Measurements from ENCODE around the gene GPER1.

The GPER1 gene

DNA sequence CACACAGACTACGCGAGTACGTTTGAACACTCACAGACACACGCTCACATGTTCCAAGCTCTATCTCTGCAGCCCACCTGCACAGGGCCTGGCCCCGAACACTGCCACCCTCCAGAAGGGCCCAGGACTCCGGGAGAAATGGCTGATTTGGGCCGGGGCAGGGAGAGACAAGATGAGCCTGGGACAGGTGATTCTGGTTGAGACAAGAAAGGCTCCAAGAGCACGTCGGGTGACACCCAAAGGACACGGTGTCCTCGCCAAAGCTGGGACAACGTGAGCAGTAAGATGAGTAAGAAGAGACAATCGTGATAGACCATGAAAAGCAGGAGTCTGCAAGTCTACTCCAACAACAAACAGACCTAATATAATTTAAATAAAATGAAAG is 9.2 kb downstream of the GPER1 start:
- Mint-ChIP-seq H3K27me3 (no peaks in the 10 kb centered on the region), H3K9me3 (ENCODE audit: low read depth) (no peaks in the 10 kb centered on the region), H3K36me3 (peaks cover 10% of the 10 kb centered on the region), H3K4me1 (ENCODE audit: low read depth) (no peaks in the 10 kb centered on the region), H3K27ac (no peak overlapping the region), H3K4me3 (no peak overlapping the region)

DNA sequence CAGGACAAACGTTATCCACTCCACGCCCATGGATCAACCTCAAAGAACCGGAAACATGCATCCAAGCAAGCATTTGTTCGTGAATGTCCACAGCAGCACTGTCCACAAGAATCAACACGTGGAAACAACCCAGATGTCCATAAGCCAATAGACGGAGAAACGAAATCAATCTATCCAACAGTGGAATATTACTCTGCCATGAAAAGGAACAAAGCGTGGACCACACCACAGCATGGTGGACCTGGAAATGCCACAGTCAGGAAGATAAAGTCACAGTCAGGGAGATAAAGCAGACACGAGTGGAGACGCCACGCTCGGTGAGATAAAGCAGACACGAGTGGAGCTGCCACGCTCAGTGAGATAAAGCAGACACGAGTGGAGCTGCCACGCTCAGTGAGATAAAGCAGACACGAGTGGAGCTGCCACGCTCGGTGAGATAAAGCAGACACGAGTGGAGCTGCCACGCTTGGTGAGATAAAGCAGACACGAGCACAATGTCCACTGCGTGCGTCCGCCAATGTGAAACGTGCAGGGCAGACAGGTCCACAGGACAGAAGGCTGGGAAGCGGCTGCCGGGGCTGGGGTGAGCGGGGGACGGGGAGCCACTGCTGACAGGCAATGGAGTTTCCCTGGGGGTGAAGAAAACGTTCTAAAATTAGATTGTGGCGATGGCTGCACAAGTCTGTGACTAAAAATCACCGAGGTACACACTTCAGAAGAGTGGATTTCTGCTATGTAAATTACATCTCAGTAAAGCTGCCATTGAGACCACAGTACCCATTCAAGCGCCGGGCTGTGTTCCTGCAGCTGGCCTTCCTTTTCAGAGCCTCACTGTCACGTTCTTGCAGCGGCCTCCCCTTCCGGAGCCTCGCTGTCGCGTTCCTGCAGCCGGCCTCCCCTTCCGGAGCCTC is 10.6 kb downstream of the GPER1 start:
- peaks cover 10% of the 10 kb centered on the region for H3K36me3 Mint-ChIP-seq
- no peaks in the 10 kb centered on the region for H3K9me3 Mint-ChIP-seq (ENCODE audit: low read depth)
- no peak overlapping the region for H3K27ac Mint-ChIP-seq
- no peaks in the 10 kb centered on the region for H3K27me3 Mint-ChIP-seq
- H3K4me3 Mint-ChIP-seq = no peak overlapping the region
- no peaks in the 10 kb centered on the region for H3K4me1 Mint-ChIP-seq (ENCODE audit: low read depth)

DNA sequence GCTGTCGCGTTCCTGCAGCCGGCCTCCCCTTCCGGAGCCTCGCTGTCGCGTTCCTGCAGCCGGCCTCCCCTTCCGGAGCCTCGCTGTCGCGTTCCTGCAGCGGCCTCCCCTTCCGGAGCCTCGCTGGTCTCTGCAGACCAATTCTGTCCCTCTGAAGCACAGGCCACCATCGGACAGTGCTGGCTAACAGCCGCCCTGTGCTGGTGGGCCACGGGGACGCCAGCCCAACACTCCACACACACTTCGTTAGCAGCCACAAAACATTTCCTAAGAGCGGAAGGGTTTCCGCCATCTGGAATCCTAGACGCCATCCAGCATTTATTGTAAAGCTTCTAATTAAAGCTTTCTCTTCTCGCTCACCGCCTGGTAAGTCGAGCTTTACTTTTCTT is 11.2 kb downstream of the GPER1 start:
- H3K27me3 Mint-ChIP-seq = no peaks in the 10 kb centered on the region
- H3K4me1 Mint-ChIP-seq (ENCODE audit: low read depth) = no peaks in the 10 kb centered on the region
- H3K36me3 Mint-ChIP-seq = peaks cover 10% of the 10 kb centered on the region
- no peak overlapping the region for H3K27ac Mint-ChIP-seq
- no peak overlapping the region for H3K4me3 Mint-ChIP-seq
- no peaks in the 10 kb centered on the region for H3K9me3 Mint-ChIP-seq (ENCODE audit: low read depth)

DNA sequence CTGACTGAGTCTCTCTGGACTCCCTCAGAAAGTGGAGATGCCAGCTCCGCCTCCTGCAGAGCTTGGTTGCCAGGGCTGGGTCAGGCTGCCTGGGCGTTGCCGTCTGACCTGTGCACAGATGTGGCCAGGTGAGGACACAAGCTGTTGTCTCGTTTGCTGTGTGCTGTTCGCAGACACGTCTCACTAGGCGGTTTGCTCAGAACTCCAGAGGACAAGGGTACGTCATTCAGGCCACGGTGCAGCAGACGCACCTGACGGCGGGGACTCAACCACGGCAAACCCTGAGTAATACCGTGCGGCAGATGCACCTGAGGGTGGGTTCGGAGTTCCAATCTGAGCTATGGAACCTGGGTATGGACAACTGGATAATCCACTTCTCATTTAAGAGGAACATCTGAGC is 11.7 kb downstream of the GPER1 start:
- Mint-ChIP-seq H3K4me3 (no peak overlapping the region), H3K27me3 (no peaks in the 10 kb centered on the region), H3K4me1 (ENCODE audit: low read depth) (peaks cover under 1% of the 10 kb centered on the region), H3K9me3 (ENCODE audit: low read depth) (no peaks in the 10 kb centered on the region), H3K36me3 (peaks cover 10% of the 10 kb centered on the region), H3K27ac (no peak overlapping the region)

GRCh38 chr7:1100386-1100785 is 12.5 kb downstream of the GPER1 start:
- H3K27ac Mint-ChIP-seq = no peak overlapping the region
- no peaks in the 10 kb centered on the region for H3K27me3 Mint-ChIP-seq
- no peak overlapping the region for H3K4me3 Mint-ChIP-seq
- no peaks in the 10 kb centered on the region for H3K9me3 Mint-ChIP-seq (ENCODE audit: low read depth)
- peaks cover 7% of the 10 kb centered on the region for H3K4me1 Mint-ChIP-seq (ENCODE audit: low read depth)
- peaks cover 10% of the 10 kb centered on the region for H3K36me3 Mint-ChIP-seq

GRCh38 chr7:1100834-1101562 is 13.1 kb downstream of the GPER1 start:
- H3K27me3 Mint-ChIP-seq = no peaks in the 10 kb centered on the region
- no peak overlapping the region for H3K27ac Mint-ChIP-seq
- H3K36me3 Mint-ChIP-seq = peaks cover 10% of the 10 kb centered on the region
- no peaks in the 10 kb centered on the region for H3K9me3 Mint-ChIP-seq (ENCODE audit: low read depth)
- H3K4me3 Mint-ChIP-seq = no peak overlapping the region
- H3K4me1 Mint-ChIP-seq (ENCODE audit: low read depth) = peaks cover 8% of the 10 kb centered on the region

- H3K4me3 Mint-ChIP-seq = no peak overlapping the region
- no peak overlapping the region for H3K27ac Mint-ChIP-seq
- H3K4me1 Mint-ChIP-seq (ENCODE audit: low read depth) = peaks cover 8% of the 10 kb centered on the region
- H3K9me3 Mint-ChIP-seq (ENCODE audit: low read depth) = no peaks in the 10 kb centered on the region
- H3K27me3 Mint-ChIP-seq = no peaks in the 10 kb centered on the region
- H3K36me3 Mint-ChIP-seq = peaks cover 10% of the 10 kb centered on the region
Observed at GRCh38 chr7:1101563-1102431, 13.9 kb downstream of the GPER1 start.

DNA sequence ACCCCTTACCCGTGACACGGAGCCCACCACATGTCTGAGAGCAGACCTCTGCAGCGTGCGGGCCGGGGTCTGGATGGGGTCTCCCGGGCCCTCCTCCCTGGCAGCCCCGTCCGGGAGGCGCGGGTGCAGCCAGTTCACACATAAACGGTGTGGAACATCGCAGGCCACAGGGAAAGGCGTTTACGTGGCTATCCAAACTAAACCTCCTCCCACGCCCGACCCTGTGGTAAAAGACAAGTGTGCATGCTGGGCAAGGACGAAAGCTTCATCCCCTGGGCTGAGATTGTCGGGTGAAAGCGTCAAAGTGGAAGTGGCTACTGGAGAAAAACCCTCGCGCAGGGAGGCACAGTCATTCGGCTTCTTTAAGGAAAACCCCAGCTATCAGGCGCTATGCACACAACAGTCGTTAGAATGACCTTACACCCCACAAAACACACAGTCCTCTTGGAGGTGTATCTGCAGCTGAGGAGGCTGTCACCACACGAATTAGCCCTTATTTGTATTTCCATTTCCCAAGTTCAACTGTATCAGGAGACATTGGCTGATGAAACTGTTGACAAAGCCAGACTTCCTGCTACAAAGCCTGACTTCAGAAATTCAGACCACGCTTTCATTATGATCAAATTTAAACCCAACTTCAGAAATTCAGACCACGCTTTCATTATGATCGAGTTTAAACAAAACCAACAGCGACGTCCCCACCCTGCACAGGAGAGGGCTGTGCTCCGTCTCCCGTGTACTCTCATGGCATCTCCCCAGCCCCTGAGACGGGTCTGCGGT is 15.3 kb downstream of the GPER1 start:
- no peak overlapping the region for H3K4me3 Mint-ChIP-seq
- H3K27ac Mint-ChIP-seq = no peak overlapping the region
- H3K27me3 Mint-ChIP-seq = no peaks in the 10 kb centered on the region
- peaks cover 2% of the 10 kb centered on the region for H3K36me3 Mint-ChIP-seq
- no peaks in the 10 kb centered on the region for H3K9me3 Mint-ChIP-seq (ENCODE audit: low read depth)
- peaks cover 8% of the 10 kb centered on the region for H3K4me1 Mint-ChIP-seq (ENCODE audit: low read depth)

DNA sequence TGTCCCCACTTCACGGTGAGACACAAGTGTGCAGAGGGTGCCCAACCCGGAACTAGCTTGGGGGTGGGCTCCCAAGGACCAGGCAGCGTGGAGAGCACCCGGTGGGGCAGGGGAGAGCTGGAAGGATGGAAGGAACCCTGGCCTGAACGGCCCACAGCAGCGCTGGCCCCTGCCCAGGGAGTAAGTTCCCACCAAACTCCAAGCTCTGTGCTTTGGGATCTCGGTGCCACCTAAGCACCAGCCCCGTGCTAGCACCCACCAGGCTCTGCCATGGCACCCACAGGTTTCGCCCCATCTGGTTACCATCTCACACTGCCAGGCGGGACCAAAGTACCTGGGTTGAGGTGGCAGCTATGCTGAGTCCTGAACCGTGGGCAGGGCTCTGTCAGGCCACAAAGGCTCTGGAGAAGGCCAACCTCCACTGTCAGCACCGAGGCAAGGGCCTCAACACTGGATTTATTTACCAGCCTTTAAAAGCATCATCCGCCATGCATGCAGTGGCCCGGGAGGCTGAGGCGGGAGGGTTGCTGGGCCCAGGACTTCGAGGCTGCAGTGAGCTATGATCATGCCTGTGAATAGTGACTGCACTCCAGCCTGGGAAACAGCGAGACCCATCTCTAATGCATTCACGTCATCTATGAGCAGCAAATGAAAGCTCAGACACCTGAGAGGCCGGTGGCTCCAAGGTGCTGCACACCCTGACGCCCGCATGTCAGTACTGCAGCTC is 16.0 kb downstream of the GPER1 start:
- Mint-ChIP-seq H3K27me3 (no peaks in the 10 kb centered on the region), H3K4me1 (ENCODE audit: low read depth) (peaks cover 8% of the 10 kb centered on the region), H3K4me3 (no peak overlapping the region), H3K36me3 (no peaks in the 10 kb centered on the region), H3K27ac (no peak overlapping the region), H3K9me3 (ENCODE audit: low read depth) (no peaks in the 10 kb centered on the region)

GRCh38 chr7:1104516-1105179 is 16.7 kb downstream of the GPER1 start:
- Mint-ChIP-seq H3K4me1 (ENCODE audit: low read depth) (peaks cover 8% of the 10 kb centered on the region), H3K36me3 (no peaks in the 10 kb centered on the region), H3K4me3 (no peak overlapping the region), H3K27ac (no peak overlapping the region), H3K9me3 (ENCODE audit: low read depth) (no peaks in the 10 kb centered on the region), H3K27me3 (no peaks in the 10 kb centered on the region)

GRCh38 chr7:1105189-1105588 is 17.3 kb downstream of the GPER1 start:
- Mint-ChIP-seq H3K9me3 (ENCODE audit: low read depth) (no peaks in the 10 kb centered on the region), H3K4me1 (ENCODE audit: low read depth) (peaks cover 8% of the 10 kb centered on the region), H3K36me3 (no peaks in the 10 kb centered on the region), H3K27me3 (no peaks in the 10 kb centered on the region), H3K4me3 (no peak overlapping the region), H3K27ac (no peak overlapping the region)

GRCh38 chr7:1106063-1106792 is 18.3 kb downstream of the GPER1 start:
- Mint-ChIP-seq H3K4me1 (ENCODE audit: low read depth) (peaks cover 8% of the 10 kb centered on the region), H3K27me3 (no peaks in the 10 kb centered on the region), H3K27ac (no peak overlapping the region), H3K9me3 (ENCODE audit: low read depth) (no peaks in the 10 kb centered on the region), H3K4me3 (no peak overlapping the region), H3K36me3 (no peaks in the 10 kb centered on the region)

All from activated naive CD8-positive, alpha-beta T cell (primary cell).